ENCODE measurements around the gene POLR2L. TPM values are rescaled to one million over a fixed set of nuclear protein-coding genes. Genes with fewer than 3 reads are reported as not detected.

POLR2L gene
- total and polyA plus RNA-seq, 2 of the 13 experiments (the other 11 are each of a cell fraction or from before 2014, with no cell fraction given), result 104 to 114 TPM

DNA sequence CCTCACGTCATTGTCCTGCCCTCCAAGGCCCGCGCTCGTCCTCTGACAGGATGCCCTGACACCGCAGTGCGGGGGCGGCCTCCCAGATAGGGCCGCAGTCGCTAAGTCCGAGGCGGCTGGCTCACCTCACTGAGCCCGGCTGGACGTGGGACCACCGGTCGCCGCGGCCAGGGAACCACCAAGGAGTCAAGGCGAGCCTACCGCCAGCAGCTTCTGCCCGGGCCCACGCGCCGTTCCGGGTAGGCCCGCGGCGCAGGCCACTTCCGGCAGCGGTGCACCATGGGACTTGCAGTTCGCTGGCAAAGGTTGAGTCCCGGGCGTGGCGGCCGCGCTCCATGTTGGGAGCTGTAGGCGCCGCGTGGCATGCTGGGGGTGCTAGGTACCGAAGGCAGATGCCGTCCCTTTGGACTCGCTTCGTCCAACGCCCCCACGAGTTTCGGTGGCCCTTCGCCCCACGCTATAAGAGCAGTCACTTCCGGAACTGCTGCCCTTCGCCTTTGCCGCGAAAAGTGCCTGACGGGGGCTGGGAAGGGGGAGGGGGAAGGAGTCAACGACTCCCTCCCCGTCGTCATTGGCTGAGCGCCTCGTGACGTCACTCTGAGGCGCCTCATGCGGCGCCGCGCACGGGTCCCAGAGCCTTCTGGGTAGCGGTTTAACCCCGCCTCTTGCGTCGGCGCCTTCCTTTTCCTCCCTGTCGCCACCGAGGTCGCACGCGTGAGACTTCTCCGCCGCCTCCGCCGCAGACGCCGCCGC, 32.9 kb downstream of the POLR2L start, which contains the start of gene RPLP2 (continued):
- TF ChIP-seq KAT8 (CRISPR knock-in tag; IDR thresholded peaks at IDR 0.05) (peak; percentile 94), ZBTB1 (CRISPR knock-in tag; IDR thresholded peaks at IDR 0.05; ENCODE audit: borderline replicate concordance) (no peak), ZFX (CRISPR knock-in tag; IDR thresholded peaks at IDR 0.05; ENCODE audit: low read depth) (peak; percentile 100), ZNF614 (CRISPR knock-in tag; IDR thresholded peaks at IDR 0.05; ENCODE audit: borderline replicate concordance) (peak; percentile 76; the same call in 1 of the 2 replicates), HCFC1 (IDR thresholded peaks at IDR 0.05; ENCODE audit: low read depth, low read length) (peak; percentile 81), MYC (CRISPR knock-in tag; IDR thresholded peaks at IDR 0.05; ENCODE audit: borderline replicate concordance) (peak; percentile 98), BHLHE40 (IDR thresholded peaks at IDR 0.05; ENCODE audit: low read length) (peak; percentile 78), AGO2 (optimal IDR thresholded peaks at IDR 0.05; ENCODE audit: low read depth, low read length) (no peak), PCBP1 (IDR thresholded peaks at IDR 0.05; ENCODE audit: borderline replicate concordance, low read depth, low read length) (0 out of 2 replicates have a peak, but pooled peaks have one; percentile 87), CEBPB (IDR thresholded peaks at IDR 0.05; ENCODE audit: borderline replicate concordance, low read depth, low read length) (no peak), SOX6 (IDR thresholded peaks at IDR 0.05) (no peak), SOX6 (CRISPR knock-in tag; IDR thresholded peaks at IDR 0.05) (peak; percentile 73), KDM4B (CRISPR knock-in tag; IDR thresholded peaks at IDR 0.05) (peak; percentile 5), RBFOX2 (IDR thresholded peaks at IDR 0.05; ENCODE audit: low read depth, low read length) (peak; percentile 99), ZNF841 (CRISPR knock-in tag; IDR thresholded peaks at IDR 0.05; ENCODE audit: borderline replicate concordance) (no peak), REXO4 (CRISPR knock-in tag; IDR thresholded peaks at IDR 0.05; ENCODE audit: borderline replicate concordance) (no peak), PCBP2 (optimal IDR thresholded peaks at IDR 0.05; ENCODE audit: low read depth, low read length, poor library complexity, severe bottlenecking) (no peak)
- TF ChIP-seq, protein P1, sequence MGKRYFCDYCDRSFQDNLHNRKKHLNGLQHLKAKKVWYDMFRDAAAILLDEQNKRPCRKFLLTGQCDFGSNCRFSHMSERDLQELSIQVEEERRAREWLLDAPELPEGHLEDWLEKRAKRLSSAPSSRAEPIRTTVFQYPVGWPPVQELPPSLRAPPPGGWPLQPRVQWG (CRISPR knock-in tag; IDR thresholded peaks at IDR 0.05; ENCODE audit: borderline replicate concordance, low read depth), result no peak
- TF ChIP-seq, protein P2, sequence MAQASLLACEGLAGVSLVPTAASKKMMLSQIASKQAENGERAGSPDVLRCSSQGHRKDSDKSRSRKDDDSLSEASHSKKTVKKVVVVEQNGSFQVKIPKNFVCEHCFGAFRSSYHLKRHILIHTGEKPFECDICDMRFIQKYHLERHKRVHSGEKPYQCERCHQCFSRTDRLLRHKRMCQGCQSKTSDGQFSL (CRISPR knock-in tag; IDR thresholded peaks at IDR 0.05), result 0 out of 2 replicates have a peak, but pooled peaks have one; percentile 10
- TF ChIP-seq, protein P3, sequence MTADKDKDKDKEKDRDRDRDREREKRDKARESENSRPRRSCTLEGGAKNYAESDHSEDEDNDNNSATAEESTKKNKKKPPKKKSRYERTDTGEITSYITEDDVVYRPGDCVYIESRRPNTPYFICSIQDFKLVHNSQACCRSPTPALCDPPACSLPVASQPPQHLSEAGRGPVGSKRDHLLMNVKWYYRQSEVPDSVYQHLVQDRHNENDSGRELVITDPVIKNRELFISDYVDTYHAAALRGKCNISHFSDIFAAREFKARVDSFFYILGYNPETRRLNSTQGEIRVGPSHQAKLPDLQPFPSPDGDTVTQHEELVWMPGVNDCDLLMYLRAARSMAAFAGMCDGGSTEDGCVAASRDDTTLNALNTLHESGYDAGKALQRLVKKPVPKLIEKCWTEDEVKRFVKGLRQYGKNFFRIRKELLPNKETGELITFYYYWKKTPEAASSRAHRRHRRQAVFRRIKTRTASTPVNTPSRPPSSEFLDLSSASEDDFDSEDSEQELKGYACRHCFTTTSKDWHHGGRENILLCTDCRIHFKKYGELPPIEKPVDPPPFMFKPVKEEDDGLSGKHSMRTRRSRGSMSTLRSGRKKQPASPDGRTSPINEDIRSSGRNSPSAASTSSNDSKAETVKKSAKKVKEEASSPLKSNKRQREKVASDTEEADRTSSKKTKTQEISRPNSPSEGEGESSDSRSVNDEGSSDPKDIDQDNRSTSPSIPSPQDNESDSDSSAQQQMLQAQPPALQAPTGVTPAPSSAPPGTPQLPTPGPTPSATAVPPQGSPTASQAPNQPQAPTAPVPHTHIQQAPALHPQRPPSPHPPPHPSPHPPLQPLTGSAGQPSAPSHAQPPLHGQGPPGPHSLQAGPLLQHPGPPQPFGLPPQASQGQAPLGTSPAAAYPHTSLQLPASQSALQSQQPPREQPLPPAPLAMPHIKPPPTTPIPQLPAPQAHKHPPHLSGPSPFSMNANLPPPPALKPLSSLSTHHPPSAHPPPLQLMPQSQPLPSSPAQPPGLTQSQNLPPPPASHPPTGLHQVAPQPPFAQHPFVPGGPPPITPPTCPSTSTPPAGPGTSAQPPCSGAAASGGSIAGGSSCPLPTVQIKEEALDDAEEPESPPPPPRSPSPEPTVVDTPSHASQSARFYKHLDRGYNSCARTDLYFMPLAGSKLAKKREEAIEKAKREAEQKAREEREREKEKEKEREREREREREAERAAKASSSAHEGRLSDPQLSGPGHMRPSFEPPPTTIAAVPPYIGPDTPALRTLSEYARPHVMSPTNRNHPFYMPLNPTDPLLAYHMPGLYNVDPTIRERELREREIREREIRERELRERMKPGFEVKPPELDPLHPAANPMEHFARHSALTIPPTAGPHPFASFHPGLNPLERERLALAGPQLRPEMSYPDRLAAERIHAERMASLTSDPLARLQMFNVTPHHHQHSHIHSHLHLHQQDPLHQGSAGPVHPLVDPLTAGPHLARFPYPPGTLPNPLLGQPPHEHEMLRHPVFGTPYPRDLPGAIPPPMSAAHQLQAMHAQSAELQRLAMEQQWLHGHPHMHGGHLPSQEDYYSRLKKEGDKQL (CRISPR knock-in tag; IDR thresholded peaks at IDR 0.05; ENCODE audit: low read depth), result no peak
- TF ChIP-seq, protein P4, sequence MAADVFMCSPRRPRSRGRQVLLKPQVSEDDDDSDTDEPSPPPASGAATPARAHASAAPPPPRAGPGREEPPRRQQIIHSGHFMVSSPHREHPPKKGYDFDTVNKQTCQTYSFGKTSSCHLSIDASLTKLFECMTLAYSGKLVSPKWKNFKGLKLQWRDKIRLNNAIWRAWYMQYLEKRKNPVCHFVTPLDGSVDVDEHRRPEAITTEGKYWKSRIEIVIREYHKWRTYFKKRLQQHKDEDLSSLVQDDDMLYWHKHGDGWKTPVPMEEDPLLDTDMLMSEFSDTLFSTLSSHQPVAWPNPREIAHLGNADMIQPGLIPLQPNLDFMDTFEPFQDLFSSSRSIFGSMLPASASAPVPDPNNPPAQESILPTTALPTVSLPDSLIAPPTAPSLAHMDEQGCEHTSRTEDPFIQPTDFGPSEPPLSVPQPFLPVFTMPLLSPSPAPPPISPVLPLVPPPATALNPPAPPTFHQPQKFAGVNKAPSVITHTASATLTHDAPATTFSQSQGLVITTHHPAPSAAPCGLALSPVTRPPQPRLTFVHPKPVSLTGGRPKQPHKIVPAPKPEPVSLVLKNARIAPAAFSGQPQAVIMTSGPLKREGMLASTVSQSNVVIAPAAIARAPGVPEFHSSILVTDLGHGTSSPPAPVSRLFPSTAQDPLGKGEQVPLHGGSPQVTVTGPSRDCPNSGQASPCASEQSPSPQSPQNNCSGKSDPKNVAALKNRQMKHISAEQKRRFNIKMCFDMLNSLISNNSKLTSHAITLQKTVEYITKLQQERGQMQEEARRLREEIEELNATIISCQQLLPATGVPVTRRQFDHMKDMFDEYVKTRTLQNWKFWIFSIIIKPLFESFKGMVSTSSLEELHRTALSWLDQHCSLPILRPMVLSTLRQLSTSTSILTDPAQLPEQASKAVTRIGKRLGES (CRISPR knock-in tag; IDR thresholded peaks at IDR 0.05; ENCODE audit: borderline replicate concordance), result no peak
